ENCODE measurements around the gene CDC27. TPM values are rescaled to one million over a fixed set of nuclear protein-coding genes. Genes with fewer than 3 reads are reported as not detected.

The CDC27 gene
- total RNA-seq, 2 experiments from 2014 or later, result 74.3 to 164 TPM

DNA sequence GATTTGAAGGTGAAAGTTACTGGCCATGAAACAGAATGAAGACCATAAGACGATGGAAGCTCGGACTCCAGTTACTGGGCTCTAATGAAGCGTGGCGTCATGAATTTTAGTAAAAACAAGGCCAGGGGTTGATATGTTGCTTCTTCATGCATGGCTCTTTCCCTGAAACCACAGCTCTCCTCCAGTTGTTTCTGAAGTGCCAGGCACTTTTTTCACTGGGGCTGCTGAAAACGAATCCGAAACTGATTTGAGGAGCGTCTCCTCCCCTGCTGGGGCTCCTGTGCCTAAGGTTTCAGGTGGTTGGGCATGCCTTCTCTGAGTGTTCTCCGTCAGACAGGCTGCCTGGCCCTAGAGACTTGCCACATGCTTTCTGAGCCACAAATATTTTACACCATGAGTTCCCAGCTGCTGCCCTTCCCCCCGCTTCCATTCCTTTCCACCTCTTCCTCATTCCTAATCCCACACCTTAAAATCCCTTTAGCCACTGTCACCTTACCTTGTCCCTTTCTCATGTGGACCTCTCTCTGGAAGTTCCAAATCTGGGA is 16.4 kb upstream of the CDC27 start:
- Histone ChIP-seq H3K9me3 (ENCODE audit: low read length) (peaks cover 9% of the 10 kb centered on the region; the same call in 1 of the 2 replicates), H3K4me1 (ENCODE audit: insufficient read depth, low read length, poor library complexity, severe bottlenecking) (peaks cover 85% of the 10 kb centered on the region), H3K4me3 (ENCODE audit: low read depth, low read length, poor library complexity, severe bottlenecking) (peak overlapping the region; percentile 57), H3K27ac (ENCODE audit: low read depth, low read length, poor library complexity, severe bottlenecking) (peak overlapping the region; percentile 98), H2AFZ (ENCODE audit: low read length) (peak overlapping the region; percentile 50; the same call in 1 of the 2 replicates), H3K9me2 (ENCODE audit: insufficient read depth, low read length) (no peaks in the 10 kb centered on the region), H3K79me2 (ENCODE audit: insufficient read depth, low read depth, low read length) (no peaks in the 10 kb centered on the region), H3K4me2 (ENCODE audit: low read length) (peak overlapping the region; percentile 80), H3K36me3 (ENCODE audit: insufficient read depth, low read length) (0 out of 2 replicates have a peak, but pooled peaks cover 3% of the 10 kb centered on the region), H4K20me1 (ENCODE audit: insufficient read depth, low read length) (no peaks in the 10 kb centered on the region)
- no peak for TF ChIP-seq EZH2phosphoT487 (IDR thresholded peaks at IDR 0.05; ENCODE audit: borderline replicate concordance, low read depth, low read length)
- TF ChIP-seq, protein P1, sequence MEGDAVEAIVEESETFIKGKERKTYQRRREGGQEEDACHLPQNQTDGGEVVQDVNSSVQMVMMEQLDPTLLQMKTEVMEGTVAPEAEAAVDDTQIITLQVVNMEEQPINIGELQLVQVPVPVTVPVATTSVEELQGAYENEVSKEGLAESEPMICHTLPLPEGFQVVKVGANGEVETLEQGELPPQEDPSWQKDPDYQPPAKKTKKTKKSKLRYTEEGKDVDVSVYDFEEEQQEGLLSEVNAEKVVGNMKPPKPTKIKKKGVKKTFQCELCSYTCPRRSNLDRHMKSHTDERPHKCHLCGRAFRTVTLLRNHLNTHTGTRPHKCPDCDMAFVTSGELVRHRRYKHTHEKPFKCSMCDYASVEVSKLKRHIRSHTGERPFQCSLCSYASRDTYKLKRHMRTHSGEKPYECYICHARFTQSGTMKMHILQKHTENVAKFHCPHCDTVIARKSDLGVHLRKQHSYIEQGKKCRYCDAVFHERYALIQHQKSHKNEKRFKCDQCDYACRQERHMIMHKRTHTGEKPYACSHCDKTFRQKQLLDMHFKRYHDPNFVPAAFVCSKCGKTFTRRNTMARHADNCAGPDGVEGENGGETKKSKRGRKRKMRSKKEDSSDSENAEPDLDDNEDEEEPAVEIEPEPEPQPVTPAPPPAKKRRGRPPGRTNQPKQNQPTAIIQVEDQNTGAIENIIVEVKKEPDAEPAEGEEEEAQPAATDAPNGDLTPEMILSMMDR (conservative IDR thresholded peaks at IDR 0.05; ENCODE audit: low read length), result no peak
- ChIA-PET CTCF (ENCODE audit: unreplicated experiment) (no interaction called here), POLR2A (interaction anchor here (0.8 to 8.7 kb wide), 6 partner anchors 12 to 444 kb away, joined by 3 to 114 read pairs (median 4); partner anchors contain the start of genes CDC27, EFCAB13 and KPNB1)
- DNase-seq (ENCODE audit: low spot score), result peak; percentile 90
- intact Hi-C loops (cut with micrococcal nuclease; ENCODE audit: unreplicated experiment), result no loop called here
- TSS peak; percentile 75 for BruUV-seq (replicated peaks)

GRCh38 chr17:47204722-47205418 is 15.8 kb upstream of the CDC27 start:
- ChIA-PET POLR2A (interaction anchor here (0.5 to 8.7 kb wide), 5 partner anchors 11 to 446 kb away, joined by 3 to 114 read pairs (median 5); partner anchors contain the start of gene CDC27), CTCF (ENCODE audit: unreplicated experiment) (no interaction called here)
- peak overlapping the region; percentile 50; the same call in 1 of the 2 replicates for H2AFZ ChIP-seq (ENCODE audit: low read length)
- TF ChIP-seq, protein P1 (conservative IDR thresholded peaks at IDR 0.05; ENCODE audit: low read length), result no peak
- TF ChIP-seq EZH2phosphoT487 (IDR thresholded peaks at IDR 0.05; ENCODE audit: borderline replicate concordance, low read depth, low read length), result no peak
- peak; percentile 87 for DNase-seq (ENCODE audit: low spot score)
- no TSS peak for BruUV-seq (replicated peaks)
- peak overlapping the region; percentile 57 for H3K4me3 ChIP-seq (ENCODE audit: low read depth, low read length, poor library complexity, severe bottlenecking)
- intact Hi-C loops (cut with micrococcal nuclease; ENCODE audit: unreplicated experiment), result loop anchor here (1.0 kb wide), 1 partner anchor 13 kb away; no protein-coding TSS in a partner anchor
- no peaks in the 10 kb centered on the region for H3K9me2 ChIP-seq (ENCODE audit: insufficient read depth, low read length)
- H3K36me3 ChIP-seq (ENCODE audit: insufficient read depth, low read length), result 0 out of 2 replicates have a peak, but pooled peaks cover 3% of the 10 kb centered on the region
- H4K20me1 ChIP-seq (ENCODE audit: insufficient read depth, low read length), result no peaks in the 10 kb centered on the region
- H3K4me1 ChIP-seq (ENCODE audit: insufficient read depth, low read length, poor library complexity, severe bottlenecking), result peaks cover 91% of the 10 kb centered on the region
- peak overlapping the region; percentile 98 for H3K27ac ChIP-seq (ENCODE audit: low read depth, low read length, poor library complexity, severe bottlenecking)
- peak overlapping the region; percentile 80 for H3K4me2 ChIP-seq (ENCODE audit: low read length)
- H3K9me3 ChIP-seq (ENCODE audit: low read length), result peaks cover 9% of the 10 kb centered on the region; the same call in 1 of the 2 replicates
- H3K79me2 ChIP-seq (ENCODE audit: insufficient read depth, low read depth, low read length), result no peaks in the 10 kb centered on the region

Measured in OCI-LY7 (cell line).